PFSK-1 (cell line): Measurements from ENCODE around the gene MAMDC4.

ENCODE experiments used
- FOXP2 ChIP-seq: optimal IDR thresholded peaks from 2 replicates; pipeline ENCODE3; 2011; ENCODE audit warnings: borderline replicate concordance, control low read depth, inconsistent platforms; ENCODE audit not compliant: insufficient read depth; ENCODE audit errors: extremely low read length, extremely low read depth
- POLR2AphosphoS5 ChIP-seq: IDR thresholded peaks from 2 replicates; pipeline ENCODE4 v1.6.1; 2012; ENCODE audit warnings: low read depth, mild to moderate bottlenecking, control low read depth, low read length, moderate library complexity
- SIN3A ChIP-seq: IDR thresholded peaks from 2 replicates; pipeline ENCODE4 v1.6.1; 2012; ENCODE audit warnings: mild to moderate bottlenecking, low read length, moderate library complexity, borderline replicate concordance; ENCODE audit not compliant: insufficient read depth
- TAF1 ChIP-seq: IDR thresholded peaks from 2 replicates; pipeline ENCODE4 v1.6.1; 2012; ENCODE audit warnings: low read length, control low read depth, borderline replicate concordance; ENCODE audit not compliant: insufficient read depth
- TF ChIP-seq, protein P1 (sequence below), 2 experiments: IDR thresholded peaks; 2 replicates each; pipeline versions ENCODE4 v1.6.1 to v1.8.0; 2011 to 2012; ENCODE audit warnings: low read depth in 2 of 2, low read length in 2 of 2, control low read depth in 1 of 2, inconsistent platforms in 1 of 2, mild to moderate bottlenecking in 1 of 2, moderate library complexity in 1 of 2; ENCODE audit not compliant: insufficient read depth in 1 of 2

- TF ChIP-seq, protein P1, sequence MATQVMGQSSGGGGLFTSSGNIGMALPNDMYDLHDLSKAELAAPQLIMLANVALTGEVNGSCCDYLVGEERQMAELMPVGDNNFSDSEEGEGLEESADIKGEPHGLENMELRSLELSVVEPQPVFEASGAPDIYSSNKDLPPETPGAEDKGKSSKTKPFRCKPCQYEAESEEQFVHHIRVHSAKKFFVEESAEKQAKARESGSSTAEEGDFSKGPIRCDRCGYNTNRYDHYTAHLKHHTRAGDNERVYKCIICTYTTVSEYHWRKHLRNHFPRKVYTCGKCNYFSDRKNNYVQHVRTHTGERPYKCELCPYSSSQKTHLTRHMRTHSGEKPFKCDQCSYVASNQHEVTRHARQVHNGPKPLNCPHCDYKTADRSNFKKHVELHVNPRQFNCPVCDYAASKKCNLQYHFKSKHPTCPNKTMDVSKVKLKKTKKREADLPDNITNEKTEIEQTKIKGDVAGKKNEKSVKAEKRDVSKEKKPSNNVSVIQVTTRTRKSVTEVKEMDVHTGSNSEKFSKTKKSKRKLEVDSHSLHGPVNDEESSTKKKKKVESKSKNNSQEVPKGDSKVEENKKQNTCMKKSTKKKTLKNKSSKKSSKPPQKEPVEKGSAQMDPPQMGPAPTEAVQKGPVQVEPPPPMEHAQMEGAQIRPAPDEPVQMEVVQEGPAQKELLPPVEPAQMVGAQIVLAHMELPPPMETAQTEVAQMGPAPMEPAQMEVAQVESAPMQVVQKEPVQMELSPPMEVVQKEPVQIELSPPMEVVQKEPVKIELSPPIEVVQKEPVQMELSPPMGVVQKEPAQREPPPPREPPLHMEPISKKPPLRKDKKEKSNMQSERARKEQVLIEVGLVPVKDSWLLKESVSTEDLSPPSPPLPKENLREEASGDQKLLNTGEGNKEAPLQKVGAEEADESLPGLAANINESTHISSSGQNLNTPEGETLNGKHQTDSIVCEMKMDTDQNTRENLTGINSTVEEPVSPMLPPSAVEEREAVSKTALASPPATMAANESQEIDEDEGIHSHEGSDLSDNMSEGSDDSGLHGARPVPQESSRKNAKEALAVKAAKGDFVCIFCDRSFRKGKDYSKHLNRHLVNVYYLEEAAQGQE (IDR thresholded peaks at IDR 0.05; ENCODE audit: insufficient read depth in 1 of 2, low read depth in 2 of 2, low read length in 2 of 2), result no peak
- TF ChIP-seq POLR2AphosphoS5 (no peak), SIN3A (no peak), TAF1 (no peak), FOXP2 (no peak)
These were observed 16.5 kb downstream of the MAMDC4 start for GRCh38 chr9:136868644-136869043.
